Ovary (tissue), 9 donors: Measurements from ENCODE around the gene SLC22A12. TPM values are rescaled to one million over a fixed set of nuclear protein-coding genes. Genes with fewer than 3 reads are reported as not detected.

Experiments used
- DNase-seq, 5 donors: peaks; one replicate each; pipeline ENCODE4 v3.0.0-alpha.2; 2019 to 2020
- H3K27ac ChIP-seq, 2 donors: fragments of 200-600 bp; one replicate each; pipeline versions ENCODE4 v1.5.1 to v1.8.0; 2019 to 2022
- H3K27me3 ChIP-seq: fragments of 200-600 bp; one replicate; pipeline ENCODE4 v1.8.0; 2022
- H3K36me3 ChIP-seq: fragments of 200-600 bp; sonication (generic); one replicate; pipeline ENCODE4 v1.5.1; 2019
- H3K4me1 ChIP-seq: one replicate; pipeline ENCODE4 v1.8.1; 2013; ENCODE audit warnings: mild to moderate bottlenecking, moderate library complexity; ENCODE audit not compliant: insufficient read depth
- H3K4me3 ChIP-seq: fragments of 200-600 bp; sonication (generic); one replicate; pipeline ENCODE4 v1.5.1; 2017
- H3K9me3 ChIP-seq, 2 donors: fragments of 200-600 bp in 1 of 2; sonication (generic) in 1 of 2; one replicate each; pipeline versions ENCODE4 v1.5.1 to v1.8.1; 2013 to 2019; ENCODE audit warnings: mild to moderate bottlenecking in 1 of 2, moderate library complexity in 1 of 2
- EP300 ChIP-seq: sonication (generic); formaldehyde crosslinking; IDR thresholded peaks from one replicate; pipeline ENCODE4 v1.6.1; 2017; ENCODE audit warnings: antibody characterized with exemption
- POLR2A ChIP-seq: fragments of 450-650 bp; IDR thresholded peaks from one replicate; pipeline ENCODE4 v1.6.1; 2017; ENCODE audit warnings: antibody characterized with exemption, mild to moderate bottlenecking, moderate library complexity
- WGBS, 3 donors: extraction: QIAGEN DNeasy Blood & Tissue Kit in 1 of 3; methylation state at CpG; one replicate each; pipeline versions ENCODE4 v1.1.5 to v1.1.7; 2013 to 2017; 5-methylcytosine and 5-hydroxymethylcytosine counted together
- intact Hi-C, 4 donors: fragments of 100-400 bp; cut with DNase I; formaldehyde crosslinking; loops; one replicate each; pipeline versions ENCODE4 v1.11.0 to v1.15.1; 2022 to 2023
- polyA plus RNA-seq, 2 donors: library from polyadenylated mRNA; stranded (reverse); fragments of 200-250 nt in 1 of 2; fragments of 350-450 nt in 1 of 2; fragmentation: Illumina TruSeq in 1 of 2; extraction: RNeasy Lipid Tissue Mini Kit (QIAGEN cat#74804) in 1 of 2; gene quantifications; one replicate each; pipeline ENCODE4 v1.2.3, GENCODE V29; 2013 to 2014
- total RNA-seq, 7 donors: library from RNA; depleted of rRNA in 2 of 7; stranded (reverse); fragments of >200 nt in 2 of 7; fragmentation: NEBNext Ultra II Directional in 3 of 7; extraction: Animal tissue kit (Norgen Biotek cat#: 25700) in 3 of 7; gene quantifications; one replicate each; pipeline versions ENCODE4 v1.1.0 to v1.2.4, GENCODE V29; 2016 to 2023
- TF ChIP-seq, protein P1 (sequence below), 3 donors: fragments of 450-650 bp in 2 of 3; fragments of 200-600 bp in 1 of 3; IDR thresholded peaks; one replicate each; pipeline versions ENCODE4 v1.5.1 to v1.8.0; 2016 to 2022; ENCODE audit warnings: antibody characterized with exemption in 3 of 3, mild to moderate bottlenecking in 1 of 3
- donor health status: DM: no; HTN: no; CAD: no; lungs with moderate emphysema.
- donor health status: DM: no; HTN: no; CAD: no.
- donor health status: Bipolar disorder and iron deficiency.
- donor health status: DM: yes; HTN: yes; CAD: no.
- donor health status: DM: no; HTN: no; CAD: no.
- donor health status: DM: yes; HTN: yes; CAD: no.

Gene SLC22A12
- total and polyA plus RNA-seq, 9 donors, result not detected

DNA sequence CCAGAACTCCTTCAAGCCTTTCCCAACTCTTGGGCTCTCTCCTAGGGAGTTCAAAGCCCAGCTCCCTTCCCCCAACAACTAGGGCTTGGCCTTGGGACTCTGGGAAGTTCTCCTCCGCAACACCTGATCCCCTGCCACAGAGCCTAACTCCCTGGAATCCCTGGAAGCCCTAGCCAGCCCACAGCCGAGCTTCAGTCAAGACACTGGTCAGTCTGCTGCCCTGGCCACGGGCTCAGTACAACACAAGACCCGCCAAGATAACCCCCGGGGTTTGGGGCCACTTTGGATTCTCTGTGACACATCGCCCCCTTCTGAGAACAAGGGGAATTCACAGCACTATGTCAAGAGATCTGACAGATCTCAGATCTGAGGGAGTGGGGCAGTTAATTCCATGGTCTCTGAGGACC is 58.3 kb downstream of the SLC22A12 start:
- H3K9me3 ChIP-seq, result no peaks in the 10 kb centered on the region
- intact Hi-C loops, result loop anchor here in 1 of 4 donors (2.0 kb wide), 1 partner anchor 92 kb away; no protein-coding TSS in a partner anchor
- H3K36me3 ChIP-seq, result no peaks in the 10 kb centered on the region
- H3K27me3 ChIP-seq, result no peaks in the 10 kb centered on the region
- DNase-seq, result peak; percentile 42 to 62 (median 48)
- no peak overlapping the region for H3K27ac ChIP-seq
- no peak for TF ChIP-seq EP300
- TF ChIP-seq, protein P1, sequence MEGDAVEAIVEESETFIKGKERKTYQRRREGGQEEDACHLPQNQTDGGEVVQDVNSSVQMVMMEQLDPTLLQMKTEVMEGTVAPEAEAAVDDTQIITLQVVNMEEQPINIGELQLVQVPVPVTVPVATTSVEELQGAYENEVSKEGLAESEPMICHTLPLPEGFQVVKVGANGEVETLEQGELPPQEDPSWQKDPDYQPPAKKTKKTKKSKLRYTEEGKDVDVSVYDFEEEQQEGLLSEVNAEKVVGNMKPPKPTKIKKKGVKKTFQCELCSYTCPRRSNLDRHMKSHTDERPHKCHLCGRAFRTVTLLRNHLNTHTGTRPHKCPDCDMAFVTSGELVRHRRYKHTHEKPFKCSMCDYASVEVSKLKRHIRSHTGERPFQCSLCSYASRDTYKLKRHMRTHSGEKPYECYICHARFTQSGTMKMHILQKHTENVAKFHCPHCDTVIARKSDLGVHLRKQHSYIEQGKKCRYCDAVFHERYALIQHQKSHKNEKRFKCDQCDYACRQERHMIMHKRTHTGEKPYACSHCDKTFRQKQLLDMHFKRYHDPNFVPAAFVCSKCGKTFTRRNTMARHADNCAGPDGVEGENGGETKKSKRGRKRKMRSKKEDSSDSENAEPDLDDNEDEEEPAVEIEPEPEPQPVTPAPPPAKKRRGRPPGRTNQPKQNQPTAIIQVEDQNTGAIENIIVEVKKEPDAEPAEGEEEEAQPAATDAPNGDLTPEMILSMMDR (IDR thresholded peaks at IDR 0.05), result peak in 2 of 3 donors; percentile 53 to 58
- WGBS, 3 donors, result 11 to 12% (median 11%) methylated on average over 6 of the region's 6 CpGs
- no peaks in the 10 kb centered on the region for H3K4me1 ChIP-seq
- H3K4me3 ChIP-seq, result no peak overlapping the region

DNA sequence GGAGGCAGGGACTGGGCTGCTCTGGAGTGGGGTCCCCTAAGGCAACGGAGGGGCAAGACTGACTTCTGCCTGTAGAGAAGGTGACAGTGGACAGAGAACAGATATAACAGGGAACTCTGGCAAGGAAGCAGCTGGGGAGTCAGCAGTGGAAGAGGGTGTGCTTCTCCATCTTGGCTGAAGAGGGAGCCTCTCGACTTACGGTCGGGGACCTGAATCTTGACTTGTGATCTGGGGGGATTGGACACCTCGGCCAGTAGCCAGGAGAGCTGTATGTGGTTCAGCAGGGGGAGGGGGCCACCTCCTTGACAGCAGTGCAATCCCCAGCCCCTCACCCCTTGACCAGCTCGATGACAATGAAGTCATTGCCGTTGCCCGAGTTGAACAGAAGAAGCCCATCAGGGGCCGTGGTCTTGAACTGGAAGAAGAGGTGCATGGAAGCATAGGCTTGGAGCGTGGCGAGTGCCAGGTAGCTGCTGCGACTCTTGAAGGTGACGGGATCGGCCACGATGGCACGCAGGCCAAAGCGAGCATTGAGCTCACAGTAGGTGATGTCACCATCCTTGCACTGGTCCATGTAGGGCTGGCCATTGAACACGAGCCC is 60.0 kb downstream of the SLC22A12 start:
- Histone ChIP-seq H3K4me3 (no peak overlapping the region), H3K4me1 (no peaks in the 10 kb centered on the region), H3K27me3 (no peaks in the 10 kb centered on the region), H3K36me3 (no peaks in the 10 kb centered on the region), H3K9me3 (no peaks in the 10 kb centered on the region), H3K27ac (no peak overlapping the region)
- intact Hi-C loops, result loop anchor here (2.0 to 10.0 kb wide), 4 partner anchors 98 to 266 kb away; no protein-coding TSS in a partner anchor
- 64 to 68% (median 64%) methylated on average over 18 of the region's 18 CpGs for WGBS, 3 donors
- TF ChIP-seq POLR2A (no peak), EP300 (no peak)
- TF ChIP-seq, protein P1 (IDR thresholded peaks at IDR 0.05), result no peak
- no peak for DNase-seq

Other genes with a start within 250 kb of the SLC22A12 start
- 10 to 100 TPM in 6 of 7 donors, 1 to 10 TPM in 1; 7.3 to 31.4 (median 16.9) TPM for gene RPS6KA4, start 232.1 kb upstream of the SLC22A12 start, total RNA-seq
- gene RPS6KA4, start 232.1 kb upstream of the SLC22A12 start, polyA plus RNA-seq, result 10 to 100 TPM in 1 of 2 donors, 1 to 10 TPM in 1; 4.0 to 12.1 TPM
- gene SLC22A11, start 35.3 kb upstream of the SLC22A12 start, total RNA-seq, result under 1 TPM in 5 of 7 donors, not detected in 2; 0.12 to 0.65 (median 0.15) TPM
- under 1 TPM in 1 of 2 donors, not detected in 1; 0.13 TPM for gene SLC22A11, start 35.3 kb upstream of the SLC22A12 start, polyA plus RNA-seq
- 10 to 100 TPM in 5 of 7 donors, 1 to 10 TPM in 2; 7.0 to 64.1 (median 19.7) TPM for gene NRXN2, start 132.0 kb downstream of the SLC22A12 start, total RNA-seq
- gene NRXN2, start 132.0 kb downstream of the SLC22A12 start, polyA plus RNA-seq, result 10 to 100 TPM in 1 of 2 donors, 1 to 10 TPM in 1; 6.4 to 21.5 TPM
- gene RASGRP2, start 152.9 kb downstream of the SLC22A12 start, total RNA-seq, result 10 to 100 TPM in 1 of 7 donors, 1 to 10 TPM in 6; 2.1 to 18.9 (median 7.6) TPM
- gene RASGRP2, start 152.9 kb downstream of the SLC22A12 start, polyA plus RNA-seq, result 1 to 10 TPM; 7.0 to 9.0 TPM
- gene PYGM, start 168.8 kb downstream of the SLC22A12 start, total RNA-seq, result 10 to 100 TPM in 1 of 7 donors, 1 to 10 TPM in 5, under 1 TPM in 1; 0.24 to 12.0 (median 3.1) TPM
- gene PYGM, start 168.8 kb downstream of the SLC22A12 start, polyA plus RNA-seq, result 1 to 10 TPM; 1.9 to 6.7 TPM
- gene SF1, start 187.3 kb downstream of the SLC22A12 start, total RNA-seq, result 100 to 1,000 TPM; 231 to 380 (median 306) TPM
- gene SF1, start 187.3 kb downstream of the SLC22A12 start, polyA plus RNA-seq, result 100 to 1,000 TPM; 131 to 388 TPM
- 10 to 100 TPM in 5 of 7 donors, 1 to 10 TPM in 2; 5.6 to 15.5 (median 13.0) TPM for gene MAP4K2, start 212.0 kb downstream of the SLC22A12 start, total RNA-seq
- gene MAP4K2, start 212.0 kb downstream of the SLC22A12 start, polyA plus RNA-seq, result 1 to 10 TPM; 2.3 to 9.9 TPM
- 10 to 100 TPM; 17.5 to 28.6 (median 22.6) TPM for gene MEN1, start 219.3 kb downstream of the SLC22A12 start, total RNA-seq
- 10 to 100 TPM; 14.4 to 20.4 TPM for gene MEN1, start 219.3 kb downstream of the SLC22A12 start, polyA plus RNA-seq